ENCODE measurements around the gene FPR2.

DNA sequence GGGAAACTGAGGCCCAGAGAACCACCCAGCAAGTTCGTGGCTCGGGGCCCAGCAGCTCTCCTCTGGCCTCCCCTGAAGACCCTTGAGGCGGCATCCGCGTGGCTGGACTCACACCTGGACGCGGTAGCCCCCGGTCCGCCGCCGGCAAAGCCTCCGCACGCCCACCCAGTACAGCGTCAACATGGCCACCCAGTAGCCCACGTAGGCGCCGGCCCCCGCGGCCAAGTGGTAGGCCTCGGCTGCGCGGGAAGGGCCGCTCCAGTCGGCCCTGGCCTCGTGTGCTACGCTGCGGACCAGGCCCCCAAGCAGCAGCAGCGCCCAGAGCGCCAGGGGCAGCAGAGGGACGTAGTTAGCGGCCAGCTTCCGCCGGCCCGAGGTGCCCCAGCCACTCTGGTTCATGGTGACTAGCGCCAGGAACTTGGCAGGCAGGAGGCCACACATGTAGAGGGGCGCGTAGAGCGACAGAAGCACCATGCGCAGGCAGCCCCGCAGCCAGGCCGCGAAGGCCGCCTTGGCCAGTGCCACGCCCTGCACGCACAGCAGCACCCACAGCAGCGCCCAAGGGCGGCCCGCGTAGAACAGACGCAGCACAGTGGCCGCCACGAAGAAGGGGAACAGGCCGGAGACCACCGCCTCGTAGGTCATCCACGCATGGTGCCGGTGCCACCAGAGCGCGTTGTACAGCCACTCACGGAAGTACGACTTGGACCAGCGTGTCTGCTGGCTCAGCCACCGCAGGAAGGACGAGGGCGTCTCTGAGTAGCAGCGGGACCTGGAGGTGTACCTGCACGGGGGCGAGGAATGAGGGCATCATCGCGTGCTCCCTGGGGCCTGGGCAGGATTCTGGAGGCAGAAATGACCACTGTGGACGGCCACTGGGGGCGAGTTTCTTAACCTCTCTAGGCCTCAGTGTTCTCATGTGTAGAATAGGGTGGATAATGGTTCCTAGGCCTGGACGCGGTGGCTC, 47.4 kb upstream of the FPR2 start:
- TF ChIP-seq POLR2A (IDR thresholded peaks at IDR 0.05), result no peak
- TF ChIP-seq CTCF (IDR thresholded peaks at IDR 0.05), result no peak
